ENCODE data around the gene CCDC78.

The CCDC78 gene

DNA sequence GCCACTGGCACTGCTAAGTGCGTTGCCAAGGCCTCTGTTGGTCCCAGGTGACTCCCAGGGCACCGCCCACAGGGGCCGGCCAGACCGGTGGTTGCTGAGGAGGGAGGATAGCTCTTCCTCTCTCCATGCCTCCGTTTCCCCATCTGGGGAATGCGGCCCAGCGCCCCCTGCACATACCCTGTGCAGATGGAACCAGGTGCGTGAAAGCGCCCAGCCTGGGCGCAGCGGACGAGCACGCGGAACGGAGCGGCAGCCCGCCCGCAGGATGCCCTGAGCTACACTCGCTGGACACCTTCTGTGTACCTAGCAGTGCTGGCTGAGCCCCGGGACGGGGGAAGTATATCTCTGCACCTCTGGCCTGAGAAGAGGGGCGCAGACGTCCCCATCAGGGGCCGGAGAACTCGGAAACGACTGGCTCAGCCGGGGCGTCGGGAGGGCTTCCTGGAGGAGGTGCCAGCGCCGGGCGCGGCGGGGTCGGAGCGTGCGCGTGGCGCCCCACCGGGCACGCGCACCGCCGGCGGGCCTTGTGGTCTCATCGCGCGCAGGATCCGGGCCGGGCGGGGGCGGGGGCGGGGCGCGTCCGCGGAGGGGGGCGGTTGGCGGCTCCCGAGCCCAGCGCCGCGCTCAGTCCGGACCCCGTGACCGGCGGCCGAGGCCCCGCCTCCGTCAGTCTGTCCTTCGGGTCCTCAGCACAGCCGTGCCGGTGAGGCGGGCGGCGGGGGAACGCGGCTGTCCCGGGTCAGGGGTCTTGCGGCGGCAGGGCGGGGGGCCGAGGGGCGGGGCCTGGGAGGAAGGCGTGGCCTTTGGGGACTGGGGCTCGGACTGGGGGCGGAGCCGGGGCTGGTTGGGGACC is at the start of gene CCDC78, which contains the start of gene HAGHL:
Gene CCDC78 (minus strand): TSS at position 6 of the 853 bp plus-strand sequence. CDS start 76 bp downstream, outside the sequence.
Gene HAGHL (plus strand): TSS at position 669 of the 853 bp plus-strand sequence. CDS start 404 bp downstream, outside the sequence.
- in situ Hi-C loops (cut with HindIII; ENCODE audit: low pct_unique_long_range_greater_than_20kb, low sequenced_read_pairs) = no loop called here
- TF ChIP-seq JUND (IDR thresholded peaks at IDR 0.05; ENCODE audit: low read depth) = no peak
- peak; percentile 79 to 84 for DNase-seq (ENCODE audit: low read depth in 1 of 2, low spot score in 1 of 2)

DNA sequence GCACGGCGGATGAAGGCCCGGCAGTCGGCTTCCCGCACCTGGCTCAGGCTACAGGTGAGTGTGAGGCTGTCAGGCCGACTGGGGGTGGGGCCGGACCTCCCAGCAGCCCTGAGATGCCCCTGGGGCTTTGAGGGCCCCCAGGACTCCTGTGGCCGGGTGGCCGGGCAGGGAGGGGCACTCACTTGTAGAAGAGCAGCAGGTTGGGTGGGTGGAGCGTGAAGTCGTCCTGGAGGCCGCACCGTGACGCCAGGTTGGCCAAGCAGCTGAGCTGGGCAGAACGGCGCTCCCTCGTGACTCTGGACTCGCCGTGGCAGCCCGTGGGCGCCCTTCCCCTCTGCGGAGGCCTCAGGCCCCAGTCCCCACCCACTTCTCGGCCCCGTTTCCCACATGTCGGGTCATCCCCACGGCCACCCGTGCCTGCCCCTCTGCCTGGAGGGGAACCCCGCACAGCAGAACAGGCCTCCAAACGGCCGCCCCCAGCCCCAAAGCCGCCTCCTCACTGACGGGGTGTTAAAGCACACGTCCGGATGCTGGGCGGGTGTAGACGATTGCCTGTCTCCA is 49.1 kb upstream of the CCDC78 start:
- no peak for TF ChIP-seq JUND (IDR thresholded peaks at IDR 0.05; ENCODE audit: low read depth)
- in situ Hi-C loops (cut with HindIII; ENCODE audit: low pct_unique_long_range_greater_than_20kb, low sequenced_read_pairs) = no loop called here
- no peak for DNase-seq (ENCODE audit: low read depth in 1 of 2, low spot score in 1 of 2)

DNA sequence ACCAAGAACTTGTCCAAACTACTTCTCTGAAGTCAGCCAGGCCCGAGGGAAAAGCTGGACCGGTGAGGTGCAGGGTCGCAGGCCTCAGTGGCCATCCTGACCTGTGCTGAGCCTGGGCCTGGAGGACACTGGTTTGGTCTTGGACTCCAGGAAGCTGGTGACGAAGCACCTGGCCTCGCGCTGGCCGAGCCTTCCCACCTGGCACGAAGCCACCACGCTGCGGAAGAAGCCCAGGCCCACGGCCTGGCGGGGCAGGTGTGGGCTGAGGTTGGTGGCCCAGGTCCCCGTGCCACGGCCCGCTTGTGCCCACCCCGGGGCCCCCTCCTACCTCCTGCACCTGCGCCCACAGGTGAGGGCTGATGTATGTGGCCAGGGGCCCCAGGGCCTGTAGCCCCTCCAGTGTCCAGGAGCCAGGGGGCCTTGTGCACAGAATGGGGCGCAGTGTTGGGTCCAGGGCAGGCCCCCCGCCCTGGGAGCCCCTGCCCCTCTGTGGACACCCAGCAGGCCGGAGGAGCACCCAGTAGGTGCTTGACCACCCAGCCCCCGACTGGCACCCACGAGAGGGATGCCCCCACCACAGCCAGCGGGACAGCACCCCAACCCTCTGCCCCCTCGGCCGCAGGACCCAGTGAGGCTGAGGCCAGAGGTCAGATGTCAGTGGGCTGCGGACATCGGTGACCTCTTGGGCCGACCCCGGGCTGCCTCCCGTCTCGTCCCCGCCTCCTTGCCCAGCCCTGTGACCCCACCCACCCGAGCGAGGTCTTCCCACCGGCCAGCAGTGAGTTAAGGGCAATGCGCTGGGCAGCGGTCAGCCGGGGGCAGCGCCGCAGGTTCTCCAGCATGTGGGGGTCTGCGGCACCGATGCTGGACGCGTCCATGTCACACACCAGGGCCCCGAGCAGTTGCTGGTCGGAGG is 48.1 kb upstream of the CCDC78 start:
- no peak for TF ChIP-seq JUND (IDR thresholded peaks at IDR 0.05; ENCODE audit: low read depth)
- in situ Hi-C loops (cut with HindIII; ENCODE audit: low pct_unique_long_range_greater_than_20kb, low sequenced_read_pairs) = no loop called here
- DNase-seq (ENCODE audit: low read depth in 1 of 2, low spot score in 1 of 2) = no peak

DNA sequence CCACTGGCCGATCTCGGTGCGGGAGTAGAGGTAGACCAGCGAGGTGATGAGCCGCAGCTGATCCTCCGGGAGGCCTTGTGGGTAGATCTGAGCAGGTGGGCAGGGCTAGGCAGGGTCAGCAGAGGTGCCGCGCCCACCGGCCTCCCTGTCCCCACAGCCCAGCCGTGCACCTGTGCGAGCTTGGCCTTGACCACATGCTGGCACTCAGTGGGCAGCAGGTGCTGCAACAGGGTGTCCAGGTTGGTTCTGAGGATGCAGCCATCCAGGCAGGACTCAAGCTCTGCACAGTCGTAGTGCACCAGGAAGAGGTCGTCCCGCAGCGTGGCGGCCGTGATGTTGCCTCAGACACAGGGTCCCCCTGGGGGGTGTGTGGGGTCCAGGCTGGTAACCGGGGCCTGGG is 46.7 kb upstream of the CCDC78 start:
- no peak for TF ChIP-seq JUND (IDR thresholded peaks at IDR 0.05; ENCODE audit: low read depth)
- DNase-seq (ENCODE audit: low read depth in 1 of 2, low spot score in 1 of 2) = no peak
- in situ Hi-C loops (cut with HindIII; ENCODE audit: low pct_unique_long_range_greater_than_20kb, low sequenced_read_pairs) = no loop called here

DNA sequence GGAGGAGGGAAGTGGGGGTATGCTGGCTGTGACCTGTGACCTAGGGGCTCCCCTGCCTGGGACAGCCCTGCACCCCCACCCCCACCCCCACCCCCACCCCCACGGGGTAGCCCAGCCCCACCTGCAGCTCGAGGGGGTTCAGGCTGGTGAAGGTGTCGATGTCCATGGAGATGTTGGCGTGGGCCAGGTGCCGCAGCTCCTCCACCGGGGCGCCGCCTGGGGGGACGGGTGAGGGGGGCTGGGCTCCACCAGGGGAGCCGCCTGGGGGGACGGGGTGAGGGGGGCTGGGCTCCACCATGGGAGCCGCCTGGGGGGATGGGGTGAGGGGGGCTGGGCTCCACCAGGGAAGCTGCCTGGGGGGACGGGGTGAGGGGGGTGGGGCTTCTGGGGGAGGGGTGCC is 44.2 kb upstream of the CCDC78 start:
- in situ Hi-C loops (cut with HindIII; ENCODE audit: low pct_unique_long_range_greater_than_20kb, low sequenced_read_pairs) = no loop called here
- TF ChIP-seq JUND (IDR thresholded peaks at IDR 0.05; ENCODE audit: low read depth) = no peak
- DNase-seq (ENCODE audit: low read depth in 1 of 2, low spot score in 1 of 2) = no peak

DNA sequence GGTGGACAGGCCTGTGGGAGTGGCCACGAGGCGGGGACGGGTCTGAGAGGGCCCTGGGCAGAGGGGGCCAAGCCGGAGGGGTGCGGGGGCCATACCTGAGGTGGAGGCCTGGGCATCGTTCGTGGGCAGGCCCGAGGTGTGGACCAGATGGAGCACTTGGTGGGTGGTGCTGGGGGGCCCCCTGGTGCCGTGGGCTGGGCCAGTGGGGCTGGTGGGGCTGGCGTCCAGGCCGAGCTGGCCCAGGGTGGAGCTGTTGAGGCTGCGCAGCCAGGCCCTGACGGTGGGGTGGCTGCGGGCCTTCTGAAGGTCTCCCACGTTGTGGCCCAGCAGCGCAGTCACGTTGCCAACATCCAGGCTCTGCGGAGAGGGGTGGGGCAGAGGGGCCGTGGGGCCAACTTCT is 43.7 kb upstream of the CCDC78 start:
- DNase-seq (ENCODE audit: low read depth in 1 of 2, low spot score in 1 of 2) = no peak
- in situ Hi-C loops (cut with HindIII; ENCODE audit: low pct_unique_long_range_greater_than_20kb, low sequenced_read_pairs) = no loop called here
- no peak for TF ChIP-seq JUND (IDR thresholded peaks at IDR 0.05; ENCODE audit: low read depth)

DNA sequence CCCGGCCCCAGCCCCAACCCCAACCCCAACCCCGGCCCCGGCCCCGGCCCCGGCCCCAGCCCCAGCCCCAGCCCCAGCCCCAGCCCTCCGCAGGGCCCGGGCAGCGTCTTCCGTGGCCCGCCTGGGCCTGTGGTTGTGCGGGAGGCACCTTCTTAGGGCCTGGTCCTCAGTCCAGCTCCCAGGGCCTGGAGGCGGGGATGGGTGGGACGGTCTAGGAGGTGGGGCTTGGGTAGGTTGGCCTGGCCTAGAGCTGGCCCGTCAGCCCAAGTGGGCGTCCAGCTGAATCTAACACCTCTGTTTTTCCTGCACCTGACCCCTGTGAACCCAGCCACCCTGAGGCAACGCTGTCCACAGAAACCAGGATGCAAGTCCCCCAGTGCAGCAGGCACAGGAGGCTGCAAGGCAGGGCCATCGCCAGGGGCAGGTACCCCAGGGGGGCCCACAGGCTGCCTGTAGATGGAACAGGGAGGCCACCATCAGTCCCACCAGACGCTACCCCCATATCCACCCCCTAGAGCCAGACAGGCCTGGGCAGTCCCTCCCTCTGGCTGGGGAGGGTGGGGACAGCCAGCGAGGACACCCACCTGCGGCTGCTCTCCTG is 43.0 kb upstream of the CCDC78 start:
- in situ Hi-C loops (cut with HindIII; ENCODE audit: low pct_unique_long_range_greater_than_20kb, low sequenced_read_pairs) = no loop called here
- DNase-seq (ENCODE audit: low read depth in 1 of 2, low spot score in 1 of 2) = no peak
- no peak for TF ChIP-seq JUND (IDR thresholded peaks at IDR 0.05; ENCODE audit: low read depth)

DNA sequence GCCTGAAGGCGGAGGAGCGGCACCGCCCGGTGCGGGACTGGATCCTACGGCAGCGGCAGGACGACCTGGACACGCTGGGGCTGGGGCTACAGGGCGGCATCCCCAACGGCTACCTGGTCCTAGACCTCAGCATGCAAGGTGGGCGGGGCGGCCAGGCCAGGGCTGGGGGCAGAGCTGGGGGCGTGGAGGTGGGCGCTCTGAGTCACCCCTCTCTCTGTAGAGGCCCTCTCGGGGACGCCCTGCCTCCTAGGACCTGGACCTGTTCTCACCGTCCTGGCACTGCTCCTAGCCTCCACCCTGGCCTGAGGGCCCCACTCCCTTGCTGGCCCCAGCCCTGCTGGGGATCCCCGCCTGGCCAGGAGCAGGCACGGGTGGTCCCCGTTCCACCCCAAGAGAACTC is 42.2 kb upstream of the CCDC78 start:
- TF ChIP-seq JUND (IDR thresholded peaks at IDR 0.05; ENCODE audit: low read depth) = no peak
- no peak for DNase-seq (ENCODE audit: low read depth in 1 of 2, low spot score in 1 of 2)
- in situ Hi-C loops (cut with HindIII; ENCODE audit: low pct_unique_long_range_greater_than_20kb, low sequenced_read_pairs) = no loop called here

DNA sequence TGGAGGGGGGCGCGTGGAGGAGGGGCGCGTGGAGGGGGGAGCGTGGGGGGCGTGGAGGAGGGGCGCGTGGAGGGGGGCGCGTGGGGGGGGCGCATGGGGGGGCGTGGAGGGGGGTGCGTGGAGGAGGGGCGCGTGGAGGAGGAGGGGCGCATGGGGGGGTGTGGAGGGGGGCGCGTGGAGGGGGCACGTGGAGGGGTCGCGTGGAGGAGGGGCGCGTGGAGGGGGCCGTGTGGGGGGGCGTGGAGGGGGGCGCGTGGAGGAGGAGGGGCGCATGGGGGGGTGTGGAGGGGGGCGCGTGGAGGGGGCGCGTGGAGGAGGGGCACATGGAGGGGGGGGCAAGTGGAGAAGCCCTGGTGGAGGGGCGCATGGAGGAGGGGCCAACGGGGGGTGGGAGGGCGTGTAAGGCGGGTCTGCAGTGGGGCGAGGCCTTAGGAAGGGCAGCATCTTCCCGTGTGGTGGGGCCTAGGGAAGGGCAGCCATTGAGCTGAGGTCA is 41.5 kb upstream of the CCDC78 start:
- in situ Hi-C loops (cut with HindIII; ENCODE audit: low pct_unique_long_range_greater_than_20kb, low sequenced_read_pairs) = no loop called here
- no peak for TF ChIP-seq JUND (IDR thresholded peaks at IDR 0.05; ENCODE audit: low read depth)
- no peak for DNase-seq (ENCODE audit: low read depth in 1 of 2, low spot score in 1 of 2)

DNA sequence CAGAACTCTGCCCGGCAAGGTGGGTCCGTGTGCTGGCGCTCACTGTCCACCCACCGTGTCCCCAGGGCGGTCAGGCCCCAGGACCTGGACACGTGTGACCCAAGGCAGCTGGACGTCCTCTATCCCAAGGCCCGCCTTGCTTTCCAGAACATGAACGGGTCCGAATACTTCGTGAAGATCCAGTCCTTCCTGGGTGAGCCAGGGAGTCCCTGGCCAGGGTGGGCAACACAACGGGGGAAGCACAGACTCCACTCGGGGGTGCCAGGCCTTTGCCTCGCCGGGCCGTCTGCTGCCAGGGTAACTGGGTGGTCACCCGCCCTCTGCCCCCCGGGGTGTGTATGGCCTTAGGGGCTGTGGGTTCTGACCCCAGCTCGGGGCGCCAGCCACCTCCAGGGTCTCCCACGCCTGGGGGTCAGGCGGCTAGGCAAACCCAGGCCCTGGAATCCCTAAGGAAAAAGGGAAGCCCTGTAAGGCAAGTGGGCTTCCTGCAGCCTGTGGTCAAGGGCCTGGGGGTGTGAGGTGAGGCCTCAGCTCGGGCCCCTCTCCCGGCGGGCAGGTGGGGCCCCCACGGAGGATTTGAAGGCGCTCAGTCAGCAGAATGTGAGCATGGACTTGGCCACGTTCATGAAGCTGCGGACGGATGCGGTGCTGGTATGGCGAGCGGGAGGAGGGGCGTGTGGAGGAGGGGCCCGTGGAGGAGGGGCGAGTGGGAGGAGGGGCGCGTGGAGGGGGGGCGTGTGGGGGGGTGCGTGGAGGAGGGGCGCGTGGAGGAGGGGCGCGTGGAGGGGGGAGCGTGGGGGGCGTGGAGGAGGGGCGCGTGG is 40.8 kb upstream of the CCDC78 start:
- TF ChIP-seq JUND (IDR thresholded peaks at IDR 0.05; ENCODE audit: low read depth) = no peak
- in situ Hi-C loops (cut with HindIII; ENCODE audit: low pct_unique_long_range_greater_than_20kb, low sequenced_read_pairs) = no loop called here
- no peak for DNase-seq (ENCODE audit: low read depth in 1 of 2, low spot score in 1 of 2)

DNA sequence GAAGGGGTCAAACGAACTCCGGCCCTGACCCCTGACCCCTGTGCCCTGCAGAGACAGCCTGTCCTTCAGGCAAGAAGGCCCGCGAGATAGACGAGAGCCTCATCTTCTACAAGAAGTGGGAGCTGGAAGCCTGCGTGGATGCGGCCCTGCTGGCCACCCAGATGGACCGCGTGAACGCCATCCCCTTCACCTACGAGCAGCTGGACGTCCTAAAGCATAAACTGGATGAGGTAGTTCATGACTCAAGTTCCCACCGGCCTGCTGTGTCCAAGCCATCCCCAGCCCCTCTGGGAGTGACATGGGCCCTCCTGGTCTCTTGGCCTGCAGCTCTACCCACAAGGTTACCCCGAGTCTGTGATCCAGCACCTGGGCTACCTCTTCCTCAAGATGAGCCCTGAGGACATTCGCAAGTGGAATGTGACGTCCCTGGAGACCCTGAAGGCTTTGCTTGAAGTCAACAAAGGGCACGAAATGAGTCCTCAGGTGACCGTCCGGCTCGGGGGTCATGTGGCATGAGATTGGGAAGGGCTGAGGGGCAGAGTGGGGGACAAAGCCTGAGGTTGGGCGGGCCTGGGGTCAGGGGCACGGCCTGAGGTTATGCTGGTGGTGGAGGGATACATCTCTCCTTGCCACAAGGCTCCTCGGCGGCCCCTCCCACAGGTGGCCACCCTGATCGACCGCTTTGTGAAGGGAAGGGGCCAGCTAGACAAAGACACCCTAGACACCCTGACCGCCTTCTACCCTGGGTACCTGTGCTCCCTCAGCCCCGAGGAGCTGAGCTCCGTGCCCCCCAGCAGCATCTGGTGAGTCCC is 40.0 kb upstream of the CCDC78 start:
- in situ Hi-C loops (cut with HindIII; ENCODE audit: low pct_unique_long_range_greater_than_20kb, low sequenced_read_pairs) = no loop called here
- no peak for TF ChIP-seq JUND (IDR thresholded peaks at IDR 0.05; ENCODE audit: low read depth)
- no peak for DNase-seq (ENCODE audit: low read depth in 1 of 2, low spot score in 1 of 2)

All from T47D (cell line).